NOMO-1 treated with dmso at 0.1 percent for 144 hours (cell line): Measurements from ENCODE around the gene SRSF1.
"Not testable (repeated sequence)": the region's sequence is repeated elsewhere in the genome, so short reads cannot be mapped to it uniquely, and the experiment has no call there.

Source experiments
- DNase-seq: peaks from one replicate; lab custom pipeline; 2025; ENCODE audit not compliant: unreplicated experiment; lab: John Stamatoyannopoulos, UW

SRSF1 gene, protein sequence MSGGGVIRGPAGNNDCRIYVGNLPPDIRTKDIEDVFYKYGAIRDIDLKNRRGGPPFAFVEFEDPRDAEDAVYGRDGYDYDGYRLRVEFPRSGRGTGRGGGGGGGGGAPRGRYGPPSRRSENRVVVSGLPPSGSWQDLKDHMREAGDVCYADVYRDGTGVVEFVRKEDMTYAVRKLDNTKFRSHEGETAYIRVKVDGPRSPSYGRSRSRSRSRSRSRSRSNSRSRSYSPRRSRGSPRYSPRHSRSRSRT

DNA sequence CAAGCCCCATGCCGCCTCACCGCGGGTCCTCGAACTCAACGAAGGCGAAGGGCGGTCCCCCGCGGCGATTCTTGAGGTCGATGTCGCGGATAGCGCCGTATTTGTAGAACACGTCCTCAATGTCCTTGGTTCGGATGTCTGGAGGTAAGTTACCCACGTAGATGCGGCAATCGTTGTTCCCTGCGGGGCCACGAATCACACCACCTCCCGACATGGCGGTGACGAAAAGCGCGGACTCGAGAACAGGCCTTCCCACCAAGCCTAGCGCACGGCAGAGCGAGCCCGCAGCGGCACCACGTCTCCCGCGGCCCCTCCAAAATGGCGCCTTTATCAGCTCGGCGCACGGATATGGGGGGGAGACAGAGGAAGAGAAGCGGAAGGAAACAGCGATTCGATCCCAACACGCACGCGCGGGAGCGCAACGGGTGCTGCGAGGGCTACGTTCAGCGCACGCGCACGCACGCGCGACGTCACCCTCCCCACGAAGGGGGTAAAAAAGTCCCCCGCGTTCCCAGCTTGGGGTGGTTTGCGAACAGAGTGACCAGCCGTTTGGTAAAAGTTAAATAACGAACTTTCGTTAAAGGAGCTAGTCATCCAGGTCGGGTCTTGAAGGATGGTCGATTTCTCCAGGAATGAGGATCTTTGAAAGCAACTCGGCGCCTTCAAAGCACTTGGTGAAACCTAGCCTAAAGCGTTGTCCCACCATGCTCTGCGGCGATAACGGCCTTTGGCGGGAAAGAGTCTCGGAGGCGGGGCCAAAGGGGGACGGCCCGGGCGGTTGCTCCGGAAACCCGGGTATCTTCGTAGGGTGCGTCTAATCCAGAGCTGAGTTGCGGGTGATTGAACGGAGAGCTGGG lies at the start of gene SRSF1:
Gene SRSF1, minus strand, starts transcription at position 323 of the 857 bp plus-strand sequence. Its CDS starts 109 bp downstream, at position 214.
- peak; percentile 96 for DNase-seq

- DNase-seq, result no peak
Measured at GRCh38 chr17:58056476-58056875, 49.4 kb upstream of the SRSF1 start.

DNA sequence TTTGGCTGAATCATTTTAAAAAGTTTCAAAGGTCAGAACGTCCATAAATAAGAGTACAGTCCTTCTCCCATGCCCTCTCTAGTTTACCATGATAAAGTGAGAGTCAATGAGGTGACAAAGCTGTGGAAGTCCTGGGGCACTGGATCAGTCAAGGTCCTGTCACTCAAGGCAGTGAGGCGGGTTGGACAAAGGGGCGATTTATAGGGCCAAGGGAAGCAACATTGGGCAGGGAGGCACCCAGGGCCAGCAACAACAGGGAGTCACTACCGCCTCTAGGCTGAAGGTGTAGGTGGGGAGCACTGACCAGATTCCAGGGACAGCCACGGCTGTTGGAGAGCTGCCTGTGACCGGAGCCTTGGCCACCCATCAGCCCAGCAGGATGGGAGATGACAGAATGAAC lies 47.6 kb upstream of the SRSF1 start:
- DNase-seq, result no peak

DNA sequence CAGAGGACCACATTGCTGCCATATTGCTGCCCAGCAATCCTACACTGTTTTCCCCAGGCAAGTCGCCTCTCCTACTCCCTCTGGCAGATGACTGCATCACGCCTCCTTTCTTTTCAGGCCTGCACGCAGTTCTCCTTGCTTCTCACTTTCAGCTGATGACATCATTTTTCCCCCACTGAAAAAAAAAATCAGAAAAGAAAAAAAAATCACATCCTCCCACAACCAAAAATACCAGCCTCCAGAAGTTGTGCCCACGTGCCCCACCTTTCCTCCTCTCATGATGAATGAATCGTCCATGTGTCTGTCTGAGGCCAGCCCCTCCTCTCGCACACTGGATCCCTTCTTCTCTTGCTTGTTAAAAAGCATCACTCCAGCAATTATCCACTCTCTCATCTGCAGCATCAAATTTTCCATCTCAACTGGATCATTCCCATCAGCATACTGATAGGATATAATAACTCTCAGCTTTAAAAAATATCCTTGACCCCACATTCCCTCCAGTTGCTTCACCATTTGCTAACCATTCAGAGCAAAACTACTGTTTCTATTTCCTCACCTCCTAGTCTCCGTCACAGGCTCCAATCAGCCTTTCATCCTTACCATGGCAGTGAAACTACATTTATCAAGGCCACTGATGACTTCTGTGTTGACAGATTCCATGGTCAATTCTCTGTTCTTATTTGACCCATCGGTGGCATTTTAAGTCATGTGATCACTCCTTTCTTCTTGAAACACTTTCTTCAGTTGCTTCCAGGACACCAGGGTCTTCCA lies 46.1 kb upstream of the SRSF1 start:
- DNase-seq, result no peak

DNA sequence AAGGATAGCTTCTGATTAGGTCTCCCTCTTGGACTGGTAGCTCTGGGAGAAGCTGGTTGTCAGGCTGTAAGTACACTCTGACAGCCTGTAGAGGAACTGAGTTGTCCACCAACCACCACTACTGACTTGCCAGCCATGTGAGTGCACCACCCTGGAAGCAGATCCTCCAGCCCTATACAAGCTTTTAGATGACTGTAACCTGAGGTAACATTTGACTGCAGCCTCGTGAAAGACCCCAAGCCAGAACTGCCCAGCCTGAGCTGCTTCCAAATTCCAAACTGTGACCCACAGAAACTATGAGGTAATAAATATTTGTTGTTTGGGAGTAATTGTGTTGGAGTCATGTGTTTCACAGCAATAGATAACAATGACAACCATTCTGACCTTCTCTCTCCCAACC lies 45.4 kb upstream of the SRSF1 start:
- DNase-seq, result no peak

DNA sequence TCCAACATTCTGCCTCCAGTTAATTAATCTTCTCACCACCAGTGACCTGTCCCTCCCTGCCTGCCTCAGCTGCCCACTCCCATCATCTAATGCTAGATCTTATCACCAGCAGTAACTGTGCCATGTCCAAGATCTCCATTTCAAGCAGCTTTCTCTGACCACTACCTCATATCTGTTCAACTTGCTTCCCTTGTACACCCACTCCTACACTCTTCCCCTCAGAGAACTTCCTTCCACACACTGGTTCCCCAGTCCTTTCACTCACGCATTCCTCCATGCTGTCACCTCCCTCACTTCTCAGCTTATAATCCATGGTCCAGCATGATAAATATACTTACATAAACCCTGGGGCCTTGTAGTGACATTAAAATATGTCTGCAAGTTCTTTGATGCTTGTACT lies 44.4 kb upstream of the SRSF1 start:
- no peak for DNase-seq

DNA sequence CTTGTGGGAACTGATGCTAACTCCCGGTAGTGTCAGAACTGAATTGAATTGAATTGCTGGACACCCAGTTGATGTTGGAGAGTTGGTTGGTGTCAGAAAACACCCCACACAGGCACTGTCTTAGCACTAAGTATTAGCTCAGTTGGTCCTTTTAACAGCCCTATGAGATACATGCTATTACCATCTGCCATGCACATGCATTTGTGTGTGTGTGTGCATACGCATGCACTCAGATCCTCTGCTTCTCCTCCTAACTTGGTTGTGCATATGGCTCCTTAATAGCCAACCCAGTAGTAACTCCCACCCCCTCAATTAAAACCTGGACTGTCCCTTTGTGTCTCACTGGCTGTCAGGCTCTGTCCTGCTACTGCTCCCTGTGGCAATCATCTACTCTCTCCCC lies 43.9 kb upstream of the SRSF1 start:
- DNase-seq, result no peak

DNA sequence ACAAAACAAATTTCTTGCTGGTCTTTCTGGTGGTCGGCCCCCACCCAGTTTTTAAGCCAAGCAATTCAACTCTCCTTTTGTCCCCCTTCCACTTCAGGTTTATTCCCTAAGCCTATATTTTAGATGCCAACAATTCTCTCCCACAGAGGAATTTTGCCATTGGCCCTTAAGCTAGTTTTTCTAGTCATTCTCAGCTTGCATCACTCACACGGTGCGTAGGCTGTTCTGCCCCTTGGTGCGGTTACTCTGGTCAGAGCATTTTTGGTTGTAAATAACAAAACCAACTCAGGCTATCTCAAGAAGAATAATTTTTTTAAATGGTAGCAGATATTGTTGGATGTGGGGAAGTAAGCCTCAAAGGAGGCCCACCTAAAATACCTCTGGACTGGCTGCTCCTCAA lies 42.5 kb upstream of the SRSF1 start:
- DNase-seq, result no peak

DNA sequence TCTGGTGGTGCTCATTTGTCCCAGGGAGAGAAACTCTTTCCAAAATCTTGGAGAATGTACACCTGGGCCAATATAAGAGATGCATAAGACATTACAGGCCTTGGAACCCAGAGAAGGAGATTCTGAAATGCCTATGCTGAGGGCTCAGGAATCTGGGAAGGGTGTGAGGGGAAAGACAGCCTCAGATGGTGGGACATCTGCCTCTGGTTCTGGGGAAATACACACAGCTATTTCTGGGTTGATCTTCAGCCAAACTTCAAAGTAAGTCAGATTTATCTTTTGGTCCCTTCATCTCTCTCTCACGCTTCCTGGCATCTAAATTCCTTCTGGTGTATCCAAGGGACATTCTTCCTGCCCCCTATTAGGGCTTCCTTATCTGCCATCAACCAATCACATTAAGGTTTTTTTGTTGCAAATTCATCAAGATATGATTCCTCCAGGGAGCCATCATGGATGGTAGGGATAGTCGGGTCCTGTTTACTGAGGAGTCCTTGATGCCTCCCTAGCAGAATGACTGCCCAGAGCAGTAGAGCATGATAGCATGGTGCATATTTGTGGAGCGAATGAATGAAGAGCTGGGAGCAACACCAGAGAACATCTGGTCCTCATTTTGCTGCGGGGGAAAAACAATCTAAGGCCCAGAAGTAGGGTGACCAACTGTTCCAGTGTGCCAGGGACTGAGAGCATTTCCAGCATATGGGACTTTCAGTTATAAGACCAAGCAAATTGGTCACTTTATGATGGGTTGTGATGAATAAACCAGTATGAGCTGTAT lies 40.5 kb upstream of the SRSF1 start:
- no peak for DNase-seq

- no peak for DNase-seq
Measured at GRCh38 chr17:58046239-58047094, 39.4 kb upstream of the SRSF1 start.

- DNase-seq, result not testable (repeated sequence)
Measured at GRCh38 chr17:58044256-58044655, 37.2 kb upstream of the SRSF1 start.

DNA sequence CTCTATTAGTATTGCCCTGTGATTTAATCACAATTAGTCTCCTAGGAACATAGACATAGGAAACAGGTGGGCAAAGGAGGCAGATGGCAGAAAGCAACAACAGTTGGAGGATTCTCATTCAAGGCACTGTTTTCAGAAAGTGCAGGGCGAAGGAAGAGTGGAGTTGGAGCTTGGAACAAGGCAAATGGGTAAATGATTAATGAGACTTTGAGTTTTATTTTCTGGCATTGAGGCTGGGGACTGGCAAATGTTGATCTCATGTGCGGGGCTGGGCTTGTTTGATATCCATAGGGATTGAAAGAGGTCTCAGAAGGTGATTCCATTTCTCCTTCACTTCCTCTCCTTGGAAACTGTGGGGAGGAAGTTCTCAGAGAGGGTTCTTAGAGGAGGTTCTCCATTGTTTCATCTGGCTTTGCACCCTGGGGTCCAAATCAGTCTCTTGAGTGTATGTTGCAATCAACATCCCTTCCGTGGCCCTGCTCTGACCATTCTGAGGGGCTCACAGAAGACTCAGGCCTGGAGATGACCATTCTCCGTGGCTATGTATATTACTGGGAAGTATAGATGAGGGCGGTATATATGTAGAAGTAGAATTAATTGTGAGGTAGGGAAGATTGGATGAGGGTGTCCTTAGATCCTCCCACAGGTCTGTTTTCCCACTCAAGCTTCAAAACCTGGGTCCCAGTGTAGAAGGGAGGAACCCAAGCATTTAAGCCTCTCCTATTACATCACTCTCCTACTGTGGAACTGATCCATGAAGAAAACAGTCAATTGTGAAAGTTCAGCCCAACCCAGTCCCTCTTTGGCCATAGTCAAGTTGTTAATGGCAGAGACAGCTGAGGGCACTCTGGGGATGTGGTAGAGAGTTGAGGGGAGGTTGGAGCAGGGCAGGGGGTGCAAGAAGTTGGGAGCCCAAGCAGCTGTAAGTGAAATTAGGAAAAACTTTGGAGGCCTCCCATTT lies 36.5 kb upstream of the SRSF1 start:
- no peak for DNase-seq

DNA sequence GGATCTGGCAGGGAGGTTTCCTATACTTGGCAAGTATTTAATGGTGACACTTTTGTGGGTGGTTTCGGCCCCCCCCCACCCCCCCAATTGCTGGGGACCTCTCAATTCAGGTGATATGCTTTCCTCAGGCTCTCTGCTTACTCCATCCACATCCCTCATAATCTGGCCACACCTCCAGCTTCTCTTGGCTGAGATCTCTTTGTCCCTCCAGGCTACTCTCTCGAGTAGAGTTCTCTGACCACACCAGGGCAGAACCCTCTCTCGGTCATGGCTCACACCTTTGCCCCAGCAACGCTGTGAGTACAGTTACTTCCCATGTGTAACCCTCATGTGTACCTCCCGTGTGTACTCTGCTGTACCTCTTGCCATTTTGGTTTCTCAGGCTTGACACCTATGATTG lies 34.1 kb upstream of the SRSF1 start:
- DNase-seq, result no peak

DNA sequence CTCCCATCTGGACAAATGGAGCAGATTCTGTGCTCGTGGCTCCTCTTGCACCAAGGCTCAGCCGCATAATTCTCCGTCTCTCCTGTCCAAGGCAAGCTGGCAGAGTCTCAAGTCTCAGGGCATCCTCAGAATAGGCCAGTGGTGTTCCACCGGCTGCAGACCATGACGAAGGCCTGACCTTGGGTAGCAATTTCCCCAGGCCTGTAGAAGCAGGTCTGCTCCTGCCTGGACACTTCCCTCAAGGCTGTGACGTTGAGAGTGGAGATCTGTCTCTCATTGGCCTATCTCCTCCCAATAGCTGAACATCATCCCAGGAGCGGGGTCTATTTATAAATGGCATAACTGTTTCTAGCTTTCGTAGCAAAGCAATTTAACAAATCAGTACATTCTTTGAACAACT lies 33.3 kb upstream of the SRSF1 start:
- DNase-seq, result no peak

GRCh38 chr17:58039975-58040374 lies 32.9 kb upstream of the SRSF1 start:
- DNase-seq, result no peak

DNA sequence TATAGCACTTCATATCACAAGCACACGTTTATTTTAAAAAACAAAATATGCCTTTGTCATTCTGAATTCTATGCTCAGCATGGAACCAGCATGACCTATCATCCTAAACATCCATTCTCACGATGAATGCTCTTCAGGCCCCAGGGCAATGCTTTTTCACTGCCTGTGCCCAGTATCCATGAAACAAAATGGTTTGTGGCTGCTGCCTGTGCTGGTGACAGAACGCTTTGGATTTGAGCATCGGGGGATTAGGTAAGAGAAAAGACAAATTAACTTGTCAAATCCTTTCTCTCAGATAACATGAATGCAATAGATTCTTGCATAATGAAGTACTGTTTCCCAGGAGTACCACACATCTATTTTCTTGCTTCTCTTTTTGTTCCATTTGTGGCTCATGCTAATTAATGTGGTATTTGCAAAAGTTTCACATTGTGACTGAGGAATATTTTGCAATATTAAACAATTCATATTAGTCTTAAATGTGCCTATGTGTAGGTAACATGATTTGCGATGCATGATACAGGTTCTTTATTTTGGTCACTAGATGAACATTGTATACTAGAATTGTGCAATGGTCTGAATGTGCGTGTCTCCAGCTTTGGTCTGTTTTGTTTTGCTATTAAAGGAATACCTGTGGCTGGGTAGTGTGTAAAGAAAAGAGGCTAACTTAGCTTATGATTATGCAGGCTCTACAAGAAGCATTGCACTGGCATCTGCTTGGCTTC lies 25.8 kb upstream of the SRSF1 start:
- DNase-seq, result peak; percentile 28

DNA sequence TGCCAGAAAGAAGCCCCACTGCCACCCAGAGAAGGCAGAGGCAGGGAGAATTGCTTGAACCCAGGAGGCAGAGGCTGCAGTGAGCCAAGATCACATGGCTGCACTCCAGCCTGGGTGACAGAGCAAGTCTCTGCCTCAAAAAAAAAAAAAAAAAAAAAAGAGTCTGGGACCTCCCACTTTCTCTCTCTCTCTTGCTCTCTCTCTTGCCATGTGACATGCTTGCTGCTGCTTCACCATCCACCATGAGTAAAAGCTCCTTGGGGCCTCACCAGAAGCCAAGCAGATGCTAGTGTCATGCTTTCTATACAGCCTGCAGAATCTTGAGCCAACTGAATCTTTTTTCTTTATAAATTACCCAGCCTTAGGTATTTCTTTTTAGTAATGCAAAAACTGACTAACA lies 21.5 kb upstream of the SRSF1 start:
- no peak for DNase-seq

DNA sequence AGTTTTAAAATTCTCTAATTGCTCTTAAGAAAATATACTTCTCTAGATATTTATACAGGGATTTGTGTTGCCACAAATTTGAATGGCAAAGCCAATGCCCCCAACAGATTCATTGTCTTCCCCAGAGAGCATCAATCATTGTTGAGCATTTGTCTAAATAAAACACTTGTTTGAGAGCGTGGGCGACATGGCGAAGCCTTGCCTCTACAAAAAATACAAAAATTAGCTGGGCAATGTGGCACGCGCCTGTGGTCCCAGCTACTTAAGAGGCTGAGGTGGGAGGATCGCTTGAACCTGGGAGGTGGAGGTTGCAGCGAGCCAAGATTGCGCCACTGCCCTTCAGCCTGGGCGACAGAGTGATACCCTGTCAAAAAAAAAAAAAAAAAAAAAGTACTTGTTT lies 13.4 kb upstream of the SRSF1 start:
- DNase-seq, result no peak
